Activated T-helper 1 cell treated with anti-CD3 and anti-CD28 coated beads, Interleukin-12 subunit alpha, Interleukin-12 subunit beta, Interleukin-2, Interleukin-4 antibody, amounts not matched to agents 30 ng/mL and 10 ng/mL and 1 ng/mL, durations not matched to agents 14 hours and 24 hours and 36 hours (primary cell): ENCODE results near the gene CMBL. TPM values are rescaled to one million over a fixed set of nuclear protein-coding genes. Genes with fewer than 3 reads are reported as not detected.

Experiments
- total RNA-seq: library from RNA; stranded (reverse); gene quantifications from 2 replicates; pipeline ENCODE4 v1.2.3, GENCODE V29; 2022

Gene CMBL
- total RNA-seq, 1 donor from 2014 or later = 0.29 TPM

Other genes with a start within 250 kb of the CMBL start
- gene ATPSCKMT, start 58.0 kb downstream of the CMBL start, total RNA-seq = 25.1 and 30.4 TPM in 2 replicates
- gene CCT5, start 57.6 kb downstream of the CMBL start, total RNA-seq = 511 and 512 TPM in 2 replicates
- gene MARCHF6, start 45.8 kb upstream of the CMBL start, total RNA-seq = 98.8 and 109 TPM in 2 replicates
- gene ROPN1L, start 134.0 kb upstream of the CMBL start, total RNA-seq = 0.16 and 0.20 TPM in 2 replicates